ENCODE data around the gene COL1A1.

- no peak for TF ChIP-seq CTCF (IDR thresholded peaks at IDR 0.05)
- no peak for TF ChIP-seq POLR2A (IDR thresholded peaks at IDR 0.05)
Observed at GRCh38 chr17:50240851-50241250, 39.4 kb upstream of the COL1A1 start.
